GM10248 (cell line): ENCODE results near the gene MPV17.
"Not testable (repeated sequence)": the region's sequence is repeated elsewhere in the genome, so short reads cannot be mapped to it uniquely, and the experiment has no call there.

Experiments
- CTCF ChIA-PET: fragments of 300-600 bp; sonication (Branson Sonifier 250); formaldehyde crosslinking; extraction: SDS; loops from one replicate; lab custom pipeline; 2021; ENCODE audit warnings: antibody characterized with exemption; lab: Yijun Ruan, JAX
- POLR2A ChIA-PET: fragments of 350-650 bp; sonication (Branson Sonifier 250); formaldehyde crosslinking; extraction: SDS; loops from one replicate; lab custom pipeline; 2020; ENCODE audit warnings: antibody characterized with exemption; lab: Yijun Ruan, JAX
- DNase-seq: peaks from one replicate; pipeline ENCODE4 v3.0.0; 2012; ENCODE audit errors: extremely low spot score
- CTCF ChIP-seq: IDR thresholded peaks from 2 replicates; pipeline ENCODE4 v1.5.1; 2012; ENCODE audit warnings: mild to moderate bottlenecking, low read depth; ENCODE audit errors: extremely low read depth, missing control alignments, control extremely low read depth

MPV17 gene

GRCh38 chr2:27271631-27272340 is 51.1 kb downstream of the MPV17 start:
- DNase-seq, result no peak
- ChIA-PET POLR2A (interaction anchor here (0.7 kb wide), 2 partner anchors 9 to 425 kb away, joined by 4 to 5 read pairs; partner anchors contain the start of gene SLC30A3), CTCF (interaction anchor here (0.6 to 2.7 kb wide), 9 partner anchors 8 to 173 kb away, joined by 3 to 22 read pairs (median 7); partner anchors contain the start of gene TRIM54)
- TF ChIP-seq CTCF, result no peak

GRCh38 chr2:27270670-27271069 is 52.2 kb downstream of the MPV17 start:
- POLR2A ChIA-PET, result no interaction called here
- CTCF ChIA-PET, result interaction anchor here (1.4 to 2.7 kb wide), 4 partner anchors 9 to 174 kb away, joined by 3 to 22 read pairs (median 8); partner anchors contain the start of gene TRIM54
- DNase-seq, result no peak
- TF ChIP-seq CTCF, result no peak

GRCh38 chr2:27270131-27270530 is 52.8 kb downstream of the MPV17 start:
- ChIA-PET POLR2A (no interaction called here), CTCF (interaction anchor here (1.2 to 2.7 kb wide), 5 partner anchors 10 to 173 kb away, joined by 3 to 22 read pairs (median 6); partner anchors contain the start of gene TRIM54)
- no peak for DNase-seq
- TF ChIP-seq CTCF, result no peak

- POLR2A ChIA-PET, DNase-seq: not testable (repeated sequence)
- CTCF ChIA-PET, result interaction anchor here (1.5 to 6.8 kb wide), 2 partner anchors 12 to 35 kb away, joined by 3 to 99 read pairs; partner anchors contain the start of genes DNAJC5G and TRIM54
Observed at GRCh38 chr2:27268296-27268695, 54.6 kb downstream of the MPV17 start.

GRCh38 chr2:27265536-27265870 is 57.4 kb downstream of the MPV17 start:
- ChIA-PET CTCF (interaction anchor here (1.1 to 6.8 kb wide), 15 partner anchors 9 to 304 kb away, joined by 3 to 99 read pairs (median 4); partner anchors contain the start of genes DNAJC5G, KHK and TRIM54), POLR2A (interaction anchor here (0.7 kb wide), 1 partner anchor 24 kb away, joined by 3 read pairs; no protein-coding TSS in a partner anchor)
- no peak for TF ChIP-seq CTCF
- no peak for DNase-seq

- ChIA-PET POLR2A (interaction anchor here (0.7 kb wide), 1 partner anchor 24 kb away, joined by 3 read pairs; no protein-coding TSS in a partner anchor), CTCF (interaction anchor here (1.1 to 6.8 kb wide), 14 partner anchors 8 to 303 kb away, joined by 3 to 99 read pairs (median 5); partner anchors contain the start of genes DNAJC5G, KHK and TRIM54)
- TF ChIP-seq CTCF, result peak; percentile 61
- peak; percentile 80 for DNase-seq
Observed at GRCh38 chr2:27264753-27265535, 58.0 kb downstream of the MPV17 start.
